Coronary artery (tissue), 2 donors: ENCODE data around the gene ZNF827.

Experiments
- DNase-seq: peaks from one replicate; pipeline ENCODE4 v3.0.0-alpha.2; 2017; ENCODE audit warnings: low spot score
- H3K27ac ChIP-seq, 2 donors: fragments of 200-600 bp; sonication (generic); one replicate each; pipeline ENCODE4 v1.5.1; 2016 to 2019
- H3K4me3 ChIP-seq: fragments of 200-600 bp; sonication (generic); 2 replicates; pipeline ENCODE4 v1.5.1; 2016; ENCODE audit warnings: mild to moderate bottlenecking, moderate library complexity
- CTCF ChIP-seq: fragments of 200-600 bp; sonication (generic); IDR thresholded peaks from one replicate; pipeline ENCODE4 v1.5.1; 2019; ENCODE audit warnings: antibody characterized with exemption

The ZNF827 gene

DNA sequence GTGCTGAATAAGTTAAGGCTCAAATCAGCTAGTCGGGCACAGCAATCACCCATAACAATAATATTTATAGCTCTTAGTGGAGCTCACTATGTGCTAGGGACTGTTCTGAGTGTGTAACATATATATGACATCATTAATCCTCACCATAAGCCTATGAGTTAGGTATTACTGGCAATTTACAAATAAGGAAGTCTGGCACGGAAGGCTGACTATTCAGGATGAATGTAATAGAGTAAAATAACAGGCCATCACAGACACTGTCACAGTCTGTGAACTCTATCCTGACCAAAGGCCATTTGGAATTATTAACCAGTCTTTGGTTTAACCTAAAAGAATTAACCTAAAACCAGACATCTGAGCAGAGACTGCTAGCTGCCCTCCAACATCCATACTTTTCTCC is 139.4 kb downstream of the ZNF827 start:
- no peak for TF ChIP-seq CTCF
- Histone ChIP-seq H3K4me3 (no peak overlapping the region), H3K27ac (no peak overlapping the region)
- DNase-seq: no peak

GRCh38 chr4:145797278-145797677 is 141.3 kb downstream of the ZNF827 start:
- no peak for TF ChIP-seq CTCF
- DNase-seq: no peak
- Histone ChIP-seq H3K27ac (no peak overlapping the region), H3K4me3 (no peak overlapping the region)

DNA sequence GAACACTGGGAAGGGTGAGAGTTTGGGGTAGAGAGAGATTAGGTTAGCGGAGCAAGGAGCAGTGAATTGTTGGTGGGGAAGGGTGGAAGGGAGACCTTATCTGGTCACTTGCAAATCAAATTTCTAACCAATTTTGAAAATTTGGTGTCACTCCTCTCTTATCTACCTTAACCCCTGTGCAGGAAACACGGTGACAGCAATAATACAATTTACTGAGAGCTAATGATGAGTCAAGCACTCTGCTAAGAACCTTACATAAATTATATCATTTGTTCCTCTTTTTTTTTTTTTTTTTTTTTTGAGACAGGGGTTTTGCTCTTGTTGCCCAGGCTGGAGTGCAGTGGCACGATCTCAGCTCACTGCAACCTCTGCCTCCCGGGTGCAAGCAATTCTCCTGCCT is 142.3 kb downstream of the ZNF827 start:
- no peak for DNase-seq
- H3K4me3 ChIP-seq: no peak overlapping the region
- H3K27ac ChIP-seq: no peak overlapping the region
- TF ChIP-seq CTCF: no peak

DNA sequence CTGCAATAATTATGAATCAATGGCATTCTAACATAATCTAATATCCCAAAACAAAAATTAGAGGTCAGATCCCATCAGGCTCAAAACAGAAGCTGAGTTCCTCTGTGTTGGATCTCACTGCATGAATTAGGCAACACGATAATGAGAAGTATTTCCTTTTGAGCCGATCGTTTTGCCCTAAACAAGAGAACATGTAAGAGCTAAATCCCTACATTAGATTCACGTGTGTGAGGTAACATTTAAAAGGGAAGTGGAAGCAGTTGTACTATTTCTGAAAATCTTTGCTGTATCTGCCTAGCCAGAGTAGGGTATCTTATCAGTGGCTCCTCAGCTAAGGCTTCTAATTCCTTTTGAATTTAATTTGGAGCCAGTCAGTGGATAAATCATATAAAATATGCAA is 143.1 kb downstream of the ZNF827 start:
- H3K27ac ChIP-seq: no peak overlapping the region
- TF ChIP-seq CTCF: no peak
- no peak for DNase-seq
- no peak overlapping the region for H3K4me3 ChIP-seq

GRCh38 chr4:145792429-145792828 is 146.2 kb downstream of the ZNF827 start:
- no peak overlapping the region for H3K27ac ChIP-seq
- no peak for TF ChIP-seq CTCF

DNA sequence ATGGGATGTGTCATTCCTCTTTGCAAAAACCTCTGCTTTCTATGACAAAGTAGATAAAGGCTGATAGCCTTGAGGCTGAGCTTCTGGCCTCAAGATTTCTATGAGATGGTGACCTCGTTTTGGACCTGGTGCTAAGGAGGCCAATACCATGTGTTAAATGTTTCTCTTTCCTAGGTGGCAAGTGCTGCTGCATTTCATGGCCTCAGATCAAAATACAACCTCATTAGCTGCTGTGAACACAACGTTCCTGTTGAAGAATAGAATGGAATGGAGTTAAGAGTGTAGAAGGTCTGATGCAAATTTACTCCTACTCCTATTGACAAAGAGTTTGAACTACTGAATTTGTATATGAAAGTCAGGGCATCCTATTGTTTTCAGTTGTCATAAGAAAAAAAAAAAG is 146.6 kb downstream of the ZNF827 start:
- no peak for DNase-seq
- Histone ChIP-seq H3K4me3 (no peak overlapping the region), H3K27ac (no peak overlapping the region)
- TF ChIP-seq CTCF: no peak

More at GRCh38 chr4:145792429-145792828, 146.2 kb downstream of the ZNF827 start:
- H3K4me3 ChIP-seq: no peak overlapping the region
- DNase-seq: no peak

- TF ChIP-seq CTCF: no peak
- Histone ChIP-seq H3K27ac (no peak overlapping the region), H3K4me3 (no peak overlapping the region)
- no peak for DNase-seq
These were observed 149.9 kb downstream of the ZNF827 start for GRCh38 chr4:145788755-145789154.
